COLO829 (cell line): ENCODE results near the gene HSPA1L.
A peak's percentile ranks its signal among the peaks of the same experiment; 100 is the strongest.

ENCODE experiments used
- DNase-seq: peaks from one replicate; pipeline ENCODE4 v3.0.0; 2012; ENCODE audit warnings: low spot score

Gene HSPA1L

DNA sequence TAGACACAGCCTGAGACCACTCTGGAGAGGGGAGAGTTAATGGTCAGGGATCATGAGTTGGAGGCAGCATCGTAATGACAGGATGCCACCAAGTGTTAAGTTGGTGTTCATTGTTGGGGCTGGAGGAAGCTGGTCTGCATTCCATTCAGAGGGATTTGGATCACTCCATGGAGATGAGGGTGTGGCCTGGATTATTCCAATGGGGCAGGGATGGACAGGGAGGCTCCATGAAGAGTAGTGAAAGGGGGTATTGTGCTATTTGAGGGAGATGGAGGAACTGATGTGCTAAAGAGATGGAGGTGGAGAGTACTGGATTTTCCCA, 51.5 kb downstream of the HSPA1L start:
- peak; percentile 92 for DNase-seq

DNA sequence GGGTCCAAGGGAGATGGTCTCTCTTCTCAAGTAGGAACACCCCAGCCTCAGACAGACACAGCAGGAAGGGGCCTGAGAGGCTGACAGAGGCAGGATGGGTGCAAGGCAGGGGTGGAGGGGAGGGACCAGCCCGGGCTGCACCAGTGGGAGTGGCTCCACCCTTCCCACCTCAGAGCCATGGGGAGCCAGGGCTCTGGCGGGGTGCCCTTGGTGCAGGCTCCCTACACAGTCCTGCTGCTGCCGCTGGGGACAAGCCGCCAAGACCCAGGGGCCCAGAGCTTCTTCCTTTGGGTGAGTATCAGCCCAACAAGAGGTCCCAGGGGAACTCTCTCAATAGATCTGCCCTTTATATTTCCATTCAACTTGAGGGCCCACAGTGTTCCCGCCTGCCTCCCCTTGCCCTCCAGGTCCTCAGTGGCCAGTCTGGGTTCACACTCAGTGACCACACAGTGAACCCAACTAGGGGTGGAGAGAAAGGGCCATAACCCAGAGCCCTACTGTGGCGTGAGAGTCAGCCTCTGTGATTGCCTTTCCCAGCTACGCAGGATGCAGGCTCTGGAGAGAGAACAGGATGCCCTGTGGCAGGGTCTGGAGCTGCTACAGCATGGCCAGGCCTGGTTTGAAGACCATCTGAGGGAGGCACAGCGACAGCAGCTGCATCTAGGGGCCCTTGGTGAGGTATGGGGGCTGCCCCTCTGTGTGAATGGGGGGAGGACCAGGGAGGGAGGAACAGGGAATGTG, 52.0 kb downstream of the HSPA1L start:
- DNase-seq, result no peak

DNA sequence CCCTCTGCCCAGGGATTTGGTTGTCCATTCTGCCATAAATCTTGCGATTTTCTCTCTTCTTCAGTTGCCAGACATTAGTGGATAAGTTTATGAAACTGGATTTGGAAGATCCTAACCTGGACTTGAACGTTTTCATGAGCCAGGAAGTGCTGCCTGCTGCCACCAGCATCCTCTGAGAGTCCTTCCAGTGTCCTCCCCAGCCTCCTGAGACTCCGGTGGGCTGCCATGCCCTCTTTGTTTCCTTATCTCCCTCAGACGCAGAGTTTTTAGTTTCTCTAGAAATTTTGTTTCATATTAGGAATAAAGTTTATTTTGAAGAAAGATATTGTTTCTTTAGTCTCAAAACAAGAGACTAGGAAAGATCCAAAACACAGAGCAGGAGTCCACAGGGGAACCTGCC, 52.7 kb downstream of the HSPA1L start, which contains the start of gene SAPCD1:
TSS of gene SAPCD1 (plus strand) at position 301 of the 400 bp plus-strand sequence. CDS start 399 bp downstream, outside the sequence.
- no peak for DNase-seq

DNA sequence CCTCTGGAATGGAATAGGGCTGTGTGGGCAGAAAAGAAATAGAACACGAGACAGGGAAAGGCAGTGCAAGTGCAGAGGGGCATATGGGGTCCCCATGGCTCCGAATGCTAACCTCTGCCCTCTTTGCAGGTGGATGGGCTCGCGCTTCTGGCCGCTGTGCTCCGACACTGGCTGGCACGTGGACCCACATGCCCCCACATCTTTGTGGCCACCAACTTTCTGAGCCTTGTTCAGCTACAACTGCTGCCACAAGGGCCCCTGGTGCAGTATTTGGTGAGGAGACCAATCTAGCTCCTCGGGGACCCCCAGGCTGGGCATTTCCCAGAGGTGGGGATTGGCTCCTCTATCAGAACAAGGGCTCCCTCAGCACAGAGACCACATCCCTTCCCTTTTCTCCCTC, 53.7 kb downstream of the HSPA1L start:
- DNase-seq, result no peak

DNA sequence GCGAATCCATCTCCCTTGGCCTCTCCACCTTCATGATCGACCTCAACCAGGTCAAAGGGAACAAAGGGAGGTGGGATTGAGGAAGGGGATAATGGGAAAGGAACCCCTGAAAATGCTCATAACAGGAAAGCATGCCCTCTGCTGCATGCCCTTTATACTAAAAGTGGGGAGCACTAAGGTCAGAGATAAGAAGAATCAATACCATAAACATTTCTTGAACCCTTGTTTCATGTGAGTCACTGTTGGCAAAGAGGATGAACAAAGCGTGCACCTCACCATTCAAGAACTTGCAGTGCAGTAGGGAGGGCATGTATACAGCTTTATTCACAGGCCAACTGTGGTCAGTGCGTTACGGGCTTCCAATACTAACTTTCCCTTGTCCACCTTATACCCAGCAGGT, 54.3 kb downstream of the HSPA1L start:
- no peak for DNase-seq
